Erythroblast (primary cell): ENCODE results near the gene NDEL1.

ENCODE experiments used
- GATA1 ChIP-seq: IDR thresholded peaks from 2 replicates; pipeline ENCODE4 v1.6.1; 2011; ENCODE audit warnings: low read depth, mild to moderate bottlenecking, control low read depth, low read length, moderate library complexity
- POLR2A ChIP-seq: IDR thresholded peaks from 2 replicates; pipeline ENCODE4 v1.6.1; 2011; ENCODE audit warnings: mild to moderate bottlenecking, low read length

GRCh38 chr17:8409966-8410882 lies 25.5 kb upstream of the NDEL1 start:
- TF ChIP-seq POLR2A (no peak), GATA1 (no peak)
